DMS53 (cell line): ENCODE measurements around the gene RMDN3.
A peak's percentile ranks its signal among the peaks of the same experiment; 100 is the strongest.

Experiments
- DNase-seq: peaks from one replicate; lab custom pipeline; 2025; lab: John Stamatoyannopoulos, UW

RMDN3 gene

DNA sequence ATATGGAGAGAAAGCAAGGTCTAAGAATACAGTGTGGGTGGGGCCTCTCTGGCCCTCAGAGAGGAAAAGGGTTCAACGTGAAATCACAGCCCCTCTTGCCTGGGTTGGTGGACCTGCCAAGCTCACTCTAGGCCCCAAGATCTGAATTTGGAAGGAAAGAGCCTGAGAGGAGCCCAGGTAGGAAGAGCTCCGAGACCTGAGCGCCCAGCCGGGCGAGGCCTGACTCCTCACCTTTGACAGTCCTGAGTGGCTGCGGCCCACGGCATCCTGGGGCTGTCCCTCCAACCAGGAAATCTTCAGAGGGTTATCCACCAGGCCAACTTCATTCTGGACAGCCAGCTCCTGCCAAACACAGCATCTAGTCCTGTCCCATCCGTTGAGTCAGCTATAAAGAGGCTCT is 18.4 kb upstream of the RMDN3 start:
- DNase-seq: no peak

DNA sequence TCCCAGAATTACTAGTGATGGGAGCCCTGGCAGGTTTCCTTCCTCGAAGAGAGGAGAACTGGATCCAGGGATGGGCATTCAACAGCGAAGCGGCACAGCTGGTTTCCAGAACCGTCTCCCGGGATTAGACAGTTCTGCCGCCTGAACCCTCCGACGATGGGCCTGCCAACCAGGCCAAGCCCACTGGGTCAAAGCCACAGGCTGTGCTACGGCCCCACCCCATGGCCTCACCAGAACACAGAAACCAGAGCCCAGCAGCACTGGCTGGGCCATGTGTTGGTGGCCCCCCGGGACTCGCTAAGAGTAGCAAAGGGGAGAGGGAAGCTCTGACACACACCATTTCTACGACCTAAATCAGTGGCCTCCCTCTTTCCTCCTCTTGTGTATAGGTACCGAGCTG is 17.0 kb upstream of the RMDN3 start:
- no peak for DNase-seq

DNA sequence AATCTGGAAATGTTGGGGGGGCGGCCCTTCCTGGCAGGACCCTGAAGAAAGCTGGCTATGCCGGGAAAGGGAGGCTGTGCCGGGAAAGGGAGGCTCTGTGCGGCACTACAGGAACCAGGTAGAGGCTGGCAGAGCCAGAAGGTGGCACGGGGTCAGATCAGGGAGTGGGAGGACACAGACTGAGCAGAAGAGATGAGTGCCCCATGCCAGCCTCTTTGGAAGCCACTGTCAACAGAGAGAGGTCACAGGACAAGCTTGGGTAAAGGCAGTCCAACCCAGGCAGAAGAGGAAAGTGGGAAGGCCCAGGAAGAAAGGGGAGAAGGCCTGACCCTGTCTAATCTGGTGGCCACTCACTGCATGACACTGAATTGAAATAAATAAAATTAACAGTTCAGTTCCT is 16.2 kb upstream of the RMDN3 start:
- no peak for DNase-seq

DNA sequence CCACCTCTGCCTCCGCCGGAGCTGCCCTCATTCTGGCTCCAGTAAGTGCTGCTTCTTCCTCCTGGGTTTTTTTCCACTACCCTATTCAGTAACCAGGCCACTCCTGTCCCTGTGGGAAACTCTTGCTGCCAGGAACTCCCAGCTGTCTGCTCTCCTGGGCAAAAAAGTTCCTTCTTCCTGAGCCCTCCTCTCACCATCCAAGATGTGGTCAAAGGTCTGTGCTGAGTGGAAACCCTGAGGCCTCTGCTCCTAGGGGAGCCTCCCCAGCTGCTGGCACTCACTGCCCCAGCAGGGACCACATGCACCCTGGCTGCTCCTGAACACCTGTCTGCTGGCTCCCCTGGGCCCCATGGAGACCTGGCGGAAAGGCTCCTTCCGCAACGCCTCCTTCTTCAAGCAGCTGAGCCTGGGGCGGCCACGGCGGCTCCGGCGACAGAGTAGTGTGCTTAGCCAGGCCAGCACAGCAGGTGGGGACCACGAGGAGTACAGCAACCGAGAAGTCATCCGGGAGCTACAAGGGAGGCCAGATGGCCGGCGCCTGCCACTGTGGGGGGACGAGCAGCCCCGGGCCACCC is 15.2 kb upstream of the RMDN3 start:
- DNase-seq: peak; percentile 74

DNA sequence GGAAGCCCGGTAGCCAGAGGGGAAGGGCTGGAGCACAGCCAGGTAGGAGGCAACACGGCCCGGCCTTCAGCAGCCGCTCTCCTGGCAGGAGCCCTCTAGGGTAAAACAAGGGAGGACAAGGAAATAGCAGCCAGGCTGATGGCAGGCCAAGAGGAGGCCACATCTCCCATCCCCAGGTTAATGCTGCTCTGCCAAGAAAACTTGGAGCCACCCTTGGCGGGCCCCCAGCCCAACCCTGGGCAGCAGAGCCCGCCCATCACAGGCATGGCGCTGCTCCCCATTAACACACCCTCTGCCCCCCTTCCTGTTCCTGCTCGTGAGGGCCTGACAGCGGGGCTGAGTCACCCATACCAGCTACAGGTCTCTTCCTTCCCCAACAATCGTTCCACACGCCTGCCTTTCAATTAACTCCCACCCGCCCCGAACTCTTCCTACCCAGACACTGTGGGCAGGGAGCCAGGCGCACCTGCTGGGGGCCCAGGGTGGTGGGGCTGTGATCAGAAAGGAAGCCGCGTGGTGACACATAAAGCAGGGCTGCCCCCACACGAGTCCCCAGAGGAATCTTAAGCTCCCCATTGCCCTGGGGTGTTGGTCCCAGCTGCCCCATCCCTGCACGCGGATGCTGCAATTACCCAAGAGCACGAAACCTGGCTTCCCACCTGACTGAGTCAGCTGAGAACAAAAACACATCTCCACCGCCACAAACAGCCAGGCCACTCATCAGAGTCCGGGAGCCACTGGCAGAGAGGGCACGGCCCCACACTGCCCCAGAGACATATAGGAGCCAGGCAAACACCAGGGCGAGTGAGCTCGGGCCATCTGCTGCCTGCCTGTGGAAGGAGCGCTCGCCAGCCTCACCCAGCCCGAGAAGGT is 14.5 kb upstream of the RMDN3 start, which contains the start of gene C15orf62:
Gene C15orf62, plus strand, starts transcription at position 707 of the 873 bp plus-strand sequence. CDS start 516 bp downstream, outside the sequence.
- DNase-seq: peak; percentile 79

DNA sequence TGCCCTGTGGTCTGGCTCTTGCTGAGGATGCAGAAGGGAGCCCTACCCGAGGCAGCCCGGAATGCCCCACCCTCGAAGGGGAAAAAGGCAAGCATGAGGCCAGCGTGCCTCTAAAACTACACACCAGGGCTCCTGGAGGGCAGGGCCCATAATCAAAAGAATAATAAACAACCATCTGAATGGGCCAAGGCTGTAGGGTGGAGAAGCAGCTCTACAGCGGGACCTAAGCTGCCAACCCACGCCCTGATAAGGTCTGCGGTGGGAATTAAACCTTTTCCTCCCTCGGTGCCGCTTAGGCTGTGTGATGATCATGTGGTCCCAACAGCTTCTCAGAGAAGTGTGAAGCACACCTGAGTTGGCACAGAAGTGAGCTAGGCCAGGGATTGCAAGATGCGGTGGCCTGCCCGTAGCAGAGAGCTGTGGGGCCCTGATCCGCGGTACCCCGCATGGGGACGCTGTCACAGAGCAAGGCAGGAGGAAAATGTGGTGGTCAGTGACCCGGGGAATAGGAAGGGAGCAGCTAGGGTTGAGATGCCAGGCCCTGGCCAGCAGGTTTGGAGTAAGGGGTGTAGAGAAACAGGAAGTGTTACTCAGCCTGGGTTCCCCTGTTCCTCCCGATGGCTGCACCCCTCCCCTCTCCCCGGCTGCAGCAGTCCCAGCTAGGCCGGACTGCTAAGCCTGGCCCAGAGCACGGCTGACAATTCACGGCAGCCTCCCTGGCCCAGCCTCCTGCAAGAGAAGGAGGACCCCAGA is 13.6 kb upstream of the RMDN3 start:
- no peak for DNase-seq

DNA sequence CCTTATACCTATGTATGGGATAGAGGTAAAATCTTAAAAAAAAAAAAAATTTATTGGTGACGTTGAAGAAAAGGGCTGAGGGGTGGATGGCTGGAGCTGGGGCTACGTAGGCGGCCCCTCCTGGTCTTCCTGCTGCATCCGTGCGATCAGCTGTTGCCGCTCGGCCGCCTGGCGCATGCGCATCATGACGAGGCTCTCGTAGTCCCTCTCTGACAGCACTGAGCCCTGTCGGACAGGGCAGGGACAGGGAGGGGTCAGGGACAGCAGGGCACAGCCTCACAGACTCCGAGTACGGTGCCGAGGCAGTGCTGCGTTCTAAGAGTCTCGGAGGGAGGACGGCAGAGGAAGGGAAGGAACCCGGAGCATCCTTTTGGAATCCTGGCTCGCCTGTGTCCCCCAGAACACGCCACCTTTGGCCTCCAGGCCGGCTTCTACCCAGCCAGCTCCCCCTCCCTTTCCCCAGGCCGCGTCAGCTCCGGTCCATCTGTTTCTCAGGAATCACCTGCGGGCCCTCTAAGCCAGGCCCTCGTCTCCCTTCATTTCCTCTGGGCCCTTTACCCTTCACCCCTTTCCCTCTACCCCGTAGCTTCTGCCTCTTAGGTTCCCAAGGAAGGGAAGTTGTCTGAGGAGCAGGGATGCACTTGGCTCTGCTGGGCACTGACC is 12.9 kb upstream of the RMDN3 start:
- DNase-seq: no peak

DNA sequence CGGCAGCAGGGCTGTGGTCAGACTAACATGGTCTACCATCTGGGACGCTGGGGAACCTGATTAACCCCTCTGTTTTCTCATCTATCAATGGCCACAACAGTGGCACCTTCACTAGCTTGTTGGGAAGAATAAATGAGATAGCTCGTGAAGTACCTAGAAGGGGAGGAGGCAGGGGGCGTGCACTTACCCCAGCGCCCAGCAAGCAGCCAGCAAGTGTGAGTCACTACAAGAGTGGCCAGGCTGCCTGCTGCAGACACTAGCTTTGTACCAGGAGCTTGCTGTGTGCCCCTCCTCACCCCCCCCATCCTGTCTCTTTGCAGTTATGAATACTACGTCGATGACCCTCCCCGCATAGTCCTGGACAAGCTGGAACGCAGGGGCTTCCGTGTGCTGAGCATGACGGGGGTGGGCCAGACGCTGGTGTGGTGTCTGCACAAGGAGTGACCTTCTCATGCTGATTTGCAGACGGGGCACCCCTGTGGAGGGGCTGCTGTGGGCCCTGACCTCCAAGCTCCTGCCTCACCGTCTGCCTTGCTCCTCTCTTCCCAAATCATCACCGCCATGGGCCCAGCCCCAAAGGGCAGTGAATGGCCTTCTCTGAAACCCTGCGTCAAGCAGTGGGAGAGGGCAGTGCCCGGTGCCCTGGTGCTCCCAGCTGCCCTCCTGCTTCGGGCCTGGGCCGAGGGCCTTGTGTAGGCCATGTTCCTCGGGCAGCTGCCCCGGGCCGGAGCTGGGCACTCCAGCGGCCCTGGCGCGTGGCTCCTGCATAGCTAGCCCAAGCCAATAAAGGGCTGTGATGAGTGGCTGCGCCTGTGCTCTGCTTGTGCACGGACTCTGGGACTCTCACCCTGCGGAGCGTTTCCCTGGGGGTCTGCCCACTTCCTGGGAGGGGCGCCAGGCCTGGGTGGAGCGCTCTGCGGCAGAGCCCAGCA is 12.1 kb upstream of the RMDN3 start:
- DNase-seq: peak; percentile 41

DNA sequence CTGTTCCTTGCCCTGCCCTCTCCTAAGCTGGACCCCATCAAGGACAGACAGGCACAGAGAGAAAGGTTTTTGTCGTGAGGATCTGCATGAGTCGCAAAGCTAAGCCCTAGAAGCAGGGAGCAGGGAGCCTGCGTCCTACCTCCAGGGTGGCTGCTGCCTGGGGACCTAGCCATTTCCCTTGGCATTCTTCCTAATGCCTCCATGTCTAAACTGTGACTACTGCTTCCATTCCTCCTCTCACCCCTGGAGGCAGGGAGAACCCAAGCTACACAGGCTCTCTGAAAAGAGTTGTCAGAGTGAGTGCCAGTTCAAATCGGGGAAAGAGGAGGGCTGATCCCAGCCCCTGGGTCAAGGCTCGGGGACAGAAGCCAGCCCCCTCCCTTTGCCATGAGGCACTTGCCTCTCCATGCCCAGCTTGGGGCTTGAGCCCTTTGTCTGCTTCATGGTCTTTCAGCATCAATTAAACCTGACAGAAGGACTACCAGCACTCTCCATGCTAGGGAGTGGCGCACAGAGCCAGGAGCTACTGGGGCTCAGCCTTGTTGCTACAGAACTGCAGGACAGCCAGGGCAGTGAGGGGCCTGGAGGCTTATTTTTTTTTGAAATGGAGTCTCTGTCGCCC is 11.3 kb upstream of the RMDN3 start:
- DNase-seq: no peak

DNA sequence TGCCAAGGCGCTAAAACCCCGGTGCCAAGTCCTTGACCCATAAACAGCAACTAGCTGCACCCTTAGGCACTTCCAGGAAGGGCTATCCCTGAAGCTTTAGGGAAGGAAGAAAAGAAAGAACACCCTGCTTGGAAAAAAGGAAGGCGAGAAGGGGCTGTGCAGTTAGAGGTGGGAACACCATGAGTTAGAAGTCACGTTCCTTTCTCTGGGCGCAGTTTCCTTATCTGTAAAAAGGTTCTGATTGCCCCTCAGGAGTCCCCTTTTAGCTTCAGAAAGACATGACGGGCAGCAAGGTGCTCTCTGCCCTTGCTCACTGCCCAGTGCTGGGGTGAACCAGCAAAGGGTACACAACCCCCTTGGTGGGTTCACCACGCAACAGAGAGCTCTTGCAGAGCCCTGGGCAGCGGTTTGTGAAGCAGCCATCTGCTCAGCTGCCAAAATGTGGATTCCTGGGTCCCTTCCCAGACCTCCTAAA is 9.6 kb upstream of the RMDN3 start:
- DNase-seq: no peak

DNA sequence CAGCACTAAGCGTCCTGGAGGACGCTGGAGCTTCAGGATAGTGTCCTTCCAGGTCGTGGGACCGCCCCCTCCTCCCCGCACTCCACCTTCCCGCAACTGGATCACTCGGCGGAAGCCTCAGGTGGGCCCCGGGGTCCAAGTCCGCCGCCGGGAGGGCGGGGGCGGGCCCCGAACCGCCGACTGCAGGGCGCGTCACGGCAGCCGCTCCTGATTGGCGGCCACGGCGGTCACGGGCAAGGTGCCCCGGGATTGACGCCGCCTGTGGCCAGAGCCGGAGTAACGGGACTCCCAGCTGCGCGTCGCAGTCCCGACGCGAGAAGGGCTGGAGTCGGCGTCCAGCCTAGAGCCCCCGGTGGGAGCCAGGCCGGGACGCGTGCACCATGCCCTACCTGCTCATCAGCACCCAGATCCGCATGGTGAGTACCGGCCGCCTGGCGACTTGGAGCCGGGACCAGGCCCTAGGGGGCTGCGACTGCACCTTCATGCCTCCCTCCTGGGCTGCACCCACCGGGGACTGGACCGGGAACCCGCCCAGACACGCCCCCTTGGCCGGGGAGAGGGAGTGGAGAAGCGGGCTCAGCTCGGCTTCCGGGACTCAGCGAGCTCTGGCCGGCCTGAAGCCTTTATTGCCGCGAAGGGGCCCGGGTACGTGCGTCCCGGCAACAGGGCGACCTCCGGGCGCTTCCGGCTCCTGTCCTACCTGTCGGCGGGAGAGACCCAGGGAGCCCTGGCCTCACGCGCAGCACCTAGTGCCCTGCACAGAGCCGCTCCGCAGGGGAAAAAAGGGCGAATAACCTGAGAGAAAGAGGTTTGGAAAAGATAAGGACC is 9.0 kb upstream of the RMDN3 start, which contains the start of gene GCHFR:
Gene GCHFR, plus strand, starts transcription at position 268 of the 828 bp plus-strand sequence. Its CDS starts 113 bp downstream, at position 381.
- peak; percentile 91 for DNase-seq

DNA sequence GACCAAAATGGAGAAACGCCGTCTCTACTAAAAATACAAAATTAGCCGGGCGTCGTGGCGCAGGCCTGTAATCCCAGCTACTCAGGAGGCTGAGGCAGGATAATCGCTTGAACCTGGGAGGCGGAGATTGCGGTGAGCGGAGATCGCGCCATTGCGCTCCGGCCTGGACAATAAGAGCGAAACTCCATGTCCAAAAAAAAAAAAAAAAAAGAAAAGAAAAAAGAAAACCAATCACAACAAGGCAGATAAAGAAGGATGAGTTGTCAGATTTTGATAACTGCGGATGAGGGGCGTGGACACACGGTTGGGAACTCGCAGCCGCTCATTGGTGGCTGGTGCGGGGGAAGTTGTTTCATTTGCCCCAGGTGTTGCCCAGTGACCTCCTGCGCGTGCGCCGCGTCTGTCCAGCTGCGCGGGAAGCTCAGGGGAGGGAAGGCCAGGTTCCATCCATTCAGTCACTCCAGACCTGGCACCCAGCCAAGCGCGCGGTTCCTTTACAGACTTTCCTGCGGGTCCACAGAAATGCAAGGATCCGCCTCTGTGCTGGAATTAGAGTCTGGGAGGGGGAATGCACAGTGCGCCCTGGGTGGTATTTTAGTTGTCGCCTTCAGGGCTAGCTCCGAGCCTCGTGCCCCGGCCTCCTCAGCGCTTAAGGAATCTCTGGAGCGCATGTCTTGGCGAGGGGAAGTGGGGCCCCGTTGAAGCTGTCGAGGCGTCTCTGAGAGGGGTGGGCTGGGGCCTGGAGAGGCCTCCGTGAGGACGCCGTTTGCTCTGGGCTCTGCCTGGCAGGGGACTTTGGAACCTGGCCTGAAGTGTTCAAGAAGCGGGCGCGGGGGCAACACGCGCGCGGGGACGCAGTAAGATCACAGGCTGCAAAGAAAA is 8.1 kb upstream of the RMDN3 start:
- DNase-seq: peak; percentile 94

DNA sequence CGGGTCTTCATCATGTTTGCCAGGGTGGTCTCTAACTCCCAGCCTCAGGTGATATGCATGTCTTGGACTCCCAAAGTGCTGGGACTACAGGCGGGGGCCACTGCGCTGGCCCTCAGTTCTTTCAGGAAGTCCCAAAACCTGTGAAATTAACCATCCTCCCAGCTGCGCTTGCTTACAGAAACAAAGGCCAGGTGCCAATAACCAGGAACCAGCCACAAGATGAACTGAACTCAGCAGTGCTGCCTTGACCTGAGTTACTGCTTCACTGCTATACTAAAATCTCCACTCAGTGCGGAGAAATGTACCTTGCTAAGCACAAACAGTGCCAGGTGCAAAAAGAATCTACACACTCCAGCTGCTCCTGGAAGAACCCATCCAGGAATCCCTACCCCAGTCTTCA is 4.9 kb upstream of the RMDN3 start:
- no peak for DNase-seq

DNA sequence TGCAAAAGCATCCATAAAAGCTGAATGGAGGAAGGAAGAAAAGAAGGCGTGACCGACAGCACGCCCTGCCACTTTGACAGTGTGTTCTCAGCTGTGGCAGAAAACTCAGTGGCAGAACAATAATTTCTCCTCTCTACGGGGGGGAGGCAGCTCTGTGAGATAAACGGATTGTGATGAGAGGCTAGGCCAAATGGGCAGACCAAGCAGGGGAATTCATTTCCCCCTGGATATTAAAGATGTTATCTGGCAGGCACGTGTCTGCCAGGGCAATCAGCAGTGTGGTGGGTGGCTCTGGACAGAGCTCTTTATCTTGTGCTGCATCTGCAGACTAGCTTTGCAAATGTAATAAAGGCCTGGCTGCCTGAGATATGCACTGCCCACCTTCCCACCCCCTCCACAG is 1.9 kb upstream of the RMDN3 start:
- no peak for DNase-seq

DNA sequence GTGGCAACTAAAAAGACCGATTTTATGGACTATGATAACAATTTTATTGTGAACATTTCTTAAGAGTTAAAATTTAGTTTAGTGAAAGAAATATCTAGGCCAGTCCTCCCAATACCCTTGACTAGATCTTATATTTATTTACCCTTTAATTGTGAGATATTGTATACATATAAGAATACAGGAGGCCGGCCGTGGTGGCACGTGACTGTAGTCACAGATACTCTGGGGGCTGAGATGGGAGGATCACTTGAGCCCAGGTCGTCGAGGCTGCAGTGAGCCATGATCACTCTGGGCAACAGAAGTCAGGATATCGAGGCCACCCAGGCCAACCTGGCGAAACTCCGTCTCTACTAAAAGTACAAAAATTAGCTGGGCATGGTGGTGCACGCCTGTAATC is 756 bp upstream of the RMDN3 start:
- peak; percentile 38 for DNase-seq

DNA sequence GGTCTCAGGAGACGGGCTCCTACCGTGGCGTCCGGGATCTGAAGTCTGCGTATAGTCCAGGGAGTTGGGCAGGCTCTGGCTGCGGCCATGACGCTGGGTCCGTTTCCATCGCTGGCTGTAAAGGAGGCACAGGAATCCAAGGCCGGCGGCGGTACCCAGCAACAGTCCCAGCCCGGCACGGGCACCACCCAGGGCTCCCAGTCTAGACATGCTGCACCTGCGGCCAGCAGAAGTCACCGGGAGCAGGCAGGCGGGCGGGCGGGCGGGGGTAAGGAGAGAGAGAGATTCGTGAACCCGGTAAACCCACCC is 526 bp downstream of the RMDN3 start:
- DNase-seq: peak; percentile 45

DNA sequence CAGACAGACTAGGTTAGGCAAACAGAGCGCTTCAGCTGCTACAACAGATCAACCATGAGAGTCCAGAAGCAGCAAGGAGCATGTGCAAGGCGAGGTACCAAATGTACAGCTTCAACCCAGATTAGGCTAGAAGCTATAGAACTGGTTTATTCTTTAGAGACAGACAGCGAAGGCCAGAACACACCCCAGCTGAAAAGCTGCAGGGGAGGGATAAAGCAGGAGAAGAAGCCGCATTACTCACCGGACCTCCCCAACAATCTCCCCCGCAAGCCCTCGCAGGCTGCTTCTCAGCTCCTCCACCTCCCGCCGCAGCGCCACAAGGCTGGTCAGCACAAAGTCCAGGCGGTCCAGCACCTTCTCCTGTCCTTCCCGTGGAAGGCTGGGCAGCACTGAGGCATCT is 3.3 kb downstream of the RMDN3 start:
- no peak for DNase-seq

DNA sequence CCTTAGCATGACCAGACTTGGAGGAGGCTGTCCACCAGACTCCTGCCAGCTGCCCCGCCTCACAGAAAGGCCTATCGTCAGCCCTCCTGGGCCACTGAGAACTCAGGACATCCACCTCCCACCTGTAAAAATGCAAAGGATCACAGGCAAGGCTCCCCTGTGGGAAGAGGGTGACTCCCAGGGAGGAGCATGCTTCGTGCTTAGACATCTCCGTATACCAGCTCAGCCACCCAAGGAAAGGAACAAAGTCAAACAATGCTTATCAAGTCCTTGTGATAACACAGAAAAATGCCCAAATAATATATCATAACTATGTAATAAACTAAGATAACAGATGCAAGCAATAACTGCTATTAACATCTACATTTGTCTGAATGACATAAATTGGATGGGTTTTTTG is 4.2 kb downstream of the RMDN3 start:
- DNase-seq: no peak

DNA sequence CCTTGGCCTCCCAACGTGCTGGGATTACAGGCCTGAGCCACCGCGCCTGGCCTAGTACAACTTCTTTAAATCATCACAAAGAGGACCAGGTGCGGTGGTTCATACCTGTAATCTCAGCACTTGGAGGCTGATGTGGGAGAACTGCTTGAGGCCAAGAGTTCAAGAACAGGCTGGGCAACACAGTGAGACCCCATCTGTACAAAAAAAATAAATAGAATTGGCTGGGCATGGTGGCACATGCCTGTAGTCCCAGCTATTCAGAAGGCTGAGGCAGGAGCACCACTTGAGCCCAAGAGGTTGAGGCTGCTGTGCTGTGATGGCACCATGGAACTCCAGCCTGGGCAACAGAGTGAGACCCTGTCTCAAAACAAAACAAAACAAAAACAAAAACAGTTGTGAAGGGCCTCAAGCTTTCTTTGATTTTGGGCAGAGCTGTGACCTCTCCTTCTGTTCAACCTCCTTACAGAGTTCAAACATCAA is 5.9 kb downstream of the RMDN3 start:
- DNase-seq: no peak
